IMR-90 (cell line): ENCODE results near the gene UVSSA. TPM values are rescaled to one million over a fixed set of nuclear protein-coding genes. Genes with fewer than 3 reads are reported as not detected.

Experiments used
- ATAC-seq: fragments of 200-7000 bp; cut with Tn5 transposase; 2 replicates; pipeline ENCODE4 v1.9.1; 2020; ENCODE audit warnings: low read depth, mild to moderate bottlenecking, moderate library complexity
- BruUV-seq: library from RNA; stranded (reverse); fragments of 400-500 nt; replicated peaks from 2 replicates; lab custom pipeline; 2021; lab: Mats Ljungman, UMichigan
- CTCF ChIA-PET: fragments of 300-600 bp; formaldehyde crosslinking; extraction: SDS; loops from one replicate; lab custom pipeline; 2021; ENCODE audit warnings: antibody characterized with exemption; lab: Yijun Ruan, JAX
- POLR2A ChIA-PET: fragments of 300-600 bp; sonication (Branson Sonifier 250); formaldehyde crosslinking; loops from one replicate; lab custom pipeline; 2022; ENCODE audit warnings: antibody characterized with exemption; ENCODE audit not compliant: unreplicated experiment; lab: Charles Lee
- DNase-seq: peaks from one replicate; pipeline ENCODE4 v3.0.0; 2013
- H2AFZ ChIP-seq: replicated peaks from 2 replicates; pipeline ENCODE3; 2013; ENCODE audit warnings: low read length, mild to moderate bottlenecking; ENCODE audit not compliant: poor library complexity
- H2AK5ac ChIP-seq: 2 replicates; pipeline ENCODE4 v1.6.1; 2013; ENCODE audit warnings: low read depth, low read length, inconsistent platforms
- H2AK9ac ChIP-seq: replicated peaks from 2 replicates; pipeline ENCODE3; 2013; ENCODE audit warnings: mild to moderate bottlenecking, low read depth, low read length, moderate library complexity; ENCODE audit not compliant: poor library complexity
- H2BK120ac ChIP-seq: 2 replicates; pipeline ENCODE4 v1.6.1; 2013; ENCODE audit warnings: low read depth, low read length, inconsistent platforms
- H2BK15ac ChIP-seq: 3 replicates; pipeline ENCODE4 v1.6.1; 2013; ENCODE audit warnings: low read depth, low read length, inconsistent platforms
- H2BK20ac ChIP-seq: 2 replicates; pipeline ENCODE4 v1.6.1; 2013; ENCODE audit warnings: low read depth, mild to moderate bottlenecking, inconsistent platforms, low read length, moderate library complexity
- H2BK5ac ChIP-seq: 2 replicates; pipeline ENCODE4 v1.6.1; 2013; ENCODE audit warnings: mild to moderate bottlenecking, low read depth, low read length, inconsistent platforms; ENCODE audit not compliant: poor library complexity, severe bottlenecking
- H3K14ac ChIP-seq: replicated peaks from 2 replicates; pipeline ENCODE4 v1.6.1; 2013; ENCODE audit warnings: low read depth, low read length, inconsistent platforms
- H3K18ac ChIP-seq: 2 replicates; pipeline ENCODE4 v1.6.1; 2013; ENCODE audit warnings: low read depth, low read length, control low read depth
- H3K23ac ChIP-seq: 2 replicates; pipeline ENCODE4 v1.6.1; 2013; ENCODE audit warnings: low read depth, low read length, inconsistent platforms
- H3K27ac ChIP-seq: 2 replicates; pipeline ENCODE4 v1.5.1; 2013; ENCODE audit warnings: mild to moderate bottlenecking, control low read depth, low read length; ENCODE audit not compliant: insufficient read depth
- H3K27me3 ChIP-seq: 2 replicates; pipeline ENCODE4 v1.6.1; 2013; ENCODE audit warnings: low read length; ENCODE audit not compliant: control insufficient read depth, insufficient read depth
- H3K36me3 ChIP-seq: 2 replicates; pipeline ENCODE4 v1.6.1; 2013; ENCODE audit warnings: low read length, mixed read lengths; ENCODE audit not compliant: control insufficient read depth, insufficient read depth
- H3K4ac ChIP-seq: 2 replicates; pipeline ENCODE4 v1.6.1; 2013; ENCODE audit warnings: low read depth, low read length, inconsistent platforms
- H3K4me1 ChIP-seq: 2 replicates; pipeline ENCODE4 v1.6.1; 2013; ENCODE audit warnings: low read length, mixed read lengths; ENCODE audit not compliant: control insufficient read depth, insufficient read depth
- H3K4me2 ChIP-seq: 2 replicates; pipeline ENCODE4 v1.6.1; 2013; ENCODE audit warnings: low read depth, mild to moderate bottlenecking, control low read depth, low read length, moderate library complexity
- H3K4me3 ChIP-seq: 2 replicates; pipeline ENCODE4 v1.5.1; 2013; ENCODE audit warnings: low read depth, mild to moderate bottlenecking, control low read depth, low read length, moderate library complexity; ENCODE audit not compliant: insufficient read depth
- H3K56ac ChIP-seq: 2 replicates; pipeline ENCODE4 v1.6.1; 2013; ENCODE audit warnings: low read length, inconsistent platforms; ENCODE audit not compliant: insufficient read depth; ENCODE audit errors: extremely low read depth
- H3K79me1 ChIP-seq, 2 experiments: 2 replicates each; pipeline ENCODE4 v1.6.1; 2013; ENCODE audit warnings: low read length in 2 of 2, inconsistent platforms in 1 of 2, low read depth in 1 of 2
- H3K9ac ChIP-seq: 2 replicates; pipeline ENCODE4 v1.6.1; 2013; ENCODE audit warnings: low read depth, low read length, control low read depth
- H3K9me1 ChIP-seq: 2 replicates; pipeline ENCODE4 v1.6.1; 2013; ENCODE audit warnings: low read length, inconsistent platforms; ENCODE audit not compliant: insufficient read depth
- H3K9me3 ChIP-seq: 2 replicates; pipeline ENCODE4 v1.6.1; 2013; ENCODE audit warnings: low read length; ENCODE audit not compliant: control insufficient read depth, insufficient read depth
- H4K20me1 ChIP-seq: 2 replicates; pipeline ENCODE4 v1.6.1; 2013; ENCODE audit warnings: low read length, inconsistent platforms; ENCODE audit not compliant: insufficient read depth
- H4K5ac ChIP-seq: 2 replicates; pipeline ENCODE4 v1.6.1; 2013; ENCODE audit warnings: mild to moderate bottlenecking, low read depth, low read length, control low read depth
- H4K8ac ChIP-seq, 2 experiments: 2 replicates each; pipeline ENCODE4 v1.6.1; 2013; ENCODE audit warnings: low read depth in 2 of 2, low read length in 2 of 2, control low read depth in 1 of 2, inconsistent platforms in 1 of 2
- H4K91ac ChIP-seq: 2 replicates; pipeline ENCODE4 v1.6.1; 2013; ENCODE audit warnings: low read depth, low read length, inconsistent platforms; ENCODE audit not compliant: insufficient read depth
- BHLHE40 ChIP-seq: fragments of 150-350 bp; IDR thresholded peaks from 2 replicates; pipeline ENCODE4 v1.6.1; 2016; ENCODE audit warnings: mild to moderate bottlenecking, low read depth, low read length
- CEBPB ChIP-seq: IDR thresholded peaks from 2 replicates; pipeline ENCODE4 v1.6.1; 2012; ENCODE audit warnings: low read depth, low read length, improper control_type of control experiment
- CHD1 ChIP-seq: IDR thresholded peaks from 2 replicates; pipeline ENCODE4 v1.6.1; 2012; ENCODE audit warnings: low read depth, low read length, improper control_type of control experiment
- FOS ChIP-seq: fragments of 150-350 bp; IDR thresholded peaks from 2 replicates; pipeline ENCODE4 v1.6.1; 2016; ENCODE audit warnings: low read depth, low read length
- MAFK ChIP-seq: IDR thresholded peaks from 2 replicates; pipeline ENCODE4 v1.6.1; 2012; ENCODE audit warnings: low read depth, low read length, improper control_type of control experiment
- MAZ ChIP-seq: IDR thresholded peaks from 2 replicates; pipeline ENCODE4 v1.6.1; 2012; ENCODE audit warnings: low read depth, mild to moderate bottlenecking, low read length, improper control_type of control experiment, moderate library complexity, borderline replicate concordance
- MXI1 ChIP-seq: IDR thresholded peaks from 2 replicates; pipeline ENCODE4 v1.6.1; 2012; ENCODE audit warnings: low read depth, mild to moderate bottlenecking, low read length, moderate library complexity, borderline replicate concordance
- NFE2L2 ChIP-seq: fragments of 150-350 bp; IDR thresholded peaks from 2 replicates; pipeline ENCODE4 v1.6.1; 2016; ENCODE audit warnings: low read depth, mild to moderate bottlenecking, low read length
- POLR2A ChIP-seq: IDR thresholded peaks from 2 replicates; pipeline ENCODE4 v1.6.1; 2012; ENCODE audit warnings: mild to moderate bottlenecking, low read depth, low read length
- RAD21 ChIP-seq: IDR thresholded peaks from 2 replicates; pipeline ENCODE4 v1.6.1; 2012; ENCODE audit warnings: low read length, improper control_type of control experiment
- RCOR1 ChIP-seq: IDR thresholded peaks from 2 replicates; pipeline ENCODE4 v1.6.1; 2012; ENCODE audit warnings: mild to moderate bottlenecking, low read length, improper control_type of control experiment; ENCODE audit not compliant: insufficient replicate concordance
- WGBS, 2 experiments: methylation state at CpG; one replicate each; pipeline versions ENCODE4 v1.1.5 to v1.1.7; 2013; ENCODE audit warnings: missing lambda C conversion rate in 2 of 2; ENCODE audit not compliant: insufficient read length in 1 of 2; ENCODE audit errors: extremely low coverage in 2 of 2; 5-methylcytosine and 5-hydroxymethylcytosine counted together
- dilution Hi-C: fragments of 300-500 bp; cut with HindIII; formaldehyde crosslinking; loops from one replicate; pipeline ENCODE4 v1.14.3; 2018; ENCODE audit warnings: low sequenced_read_pairs; ENCODE audit not compliant: unreplicated experiment
- in situ Hi-C: fragments of 300-500 bp; cut with MboI; formaldehyde crosslinking; loops from 3 replicates; pipeline ENCODE4 v1.14.3; 2019; ENCODE audit warnings: low sequenced_read_pairs, inconsistent platforms, mixed read lengths
- intact Hi-C: fragments of 100-400 bp; cut with micrococcal nuclease; formaldehyde crosslinking; loops from 2 replicates; pipeline ENCODE4 v1.10.0; 2022
- polyA plus RNA-seq, 3 experiments: library from polyadenylated mRNA; depleted of rRNA; stranded (reverse); fragments of >200 nt; gene quantifications; 2 replicates each; pipeline ENCODE4 v1.2.3, GENCODE V29; 2012; ENCODE audit warnings: low replicate concordance in 1 of 3
- total RNA-seq: library from RNA; depleted of rRNA; stranded (reverse); fragments of >200 nt; gene quantifications from 2 replicates; pipeline ENCODE4 v1.2.3, GENCODE V29; 2012
- TF ChIP-seq, protein P1 (sequence below): fragments of 150-350 bp; IDR thresholded peaks from 2 replicates; pipeline ENCODE4 v1.6.1; 2017; ENCODE audit warnings: mild to moderate bottlenecking, antibody characterized with exemption, low read length, low read depth
- TF ChIP-seq, protein P2 (sequence below): conservative IDR thresholded peaks from 2 replicates; pipeline ENCODE4 v1.5.1; 2012; ENCODE audit warnings: mild to moderate bottlenecking, low read depth, low read length, improper control_type of control experiment
- TF ChIP-seq, protein P3 (sequence below): fragments of 150-350 bp; IDR thresholded peaks from 2 replicates; pipeline ENCODE4 v1.6.1; 2016; ENCODE audit warnings: low read depth, mild to moderate bottlenecking, low read length, moderate library complexity, borderline replicate concordance

Gene UVSSA
- total and polyA plus RNA-seq, 2 of the 4 experiments (the other 2 are of a cell fraction) = 1.4 to 8.4 TPM

DNA sequence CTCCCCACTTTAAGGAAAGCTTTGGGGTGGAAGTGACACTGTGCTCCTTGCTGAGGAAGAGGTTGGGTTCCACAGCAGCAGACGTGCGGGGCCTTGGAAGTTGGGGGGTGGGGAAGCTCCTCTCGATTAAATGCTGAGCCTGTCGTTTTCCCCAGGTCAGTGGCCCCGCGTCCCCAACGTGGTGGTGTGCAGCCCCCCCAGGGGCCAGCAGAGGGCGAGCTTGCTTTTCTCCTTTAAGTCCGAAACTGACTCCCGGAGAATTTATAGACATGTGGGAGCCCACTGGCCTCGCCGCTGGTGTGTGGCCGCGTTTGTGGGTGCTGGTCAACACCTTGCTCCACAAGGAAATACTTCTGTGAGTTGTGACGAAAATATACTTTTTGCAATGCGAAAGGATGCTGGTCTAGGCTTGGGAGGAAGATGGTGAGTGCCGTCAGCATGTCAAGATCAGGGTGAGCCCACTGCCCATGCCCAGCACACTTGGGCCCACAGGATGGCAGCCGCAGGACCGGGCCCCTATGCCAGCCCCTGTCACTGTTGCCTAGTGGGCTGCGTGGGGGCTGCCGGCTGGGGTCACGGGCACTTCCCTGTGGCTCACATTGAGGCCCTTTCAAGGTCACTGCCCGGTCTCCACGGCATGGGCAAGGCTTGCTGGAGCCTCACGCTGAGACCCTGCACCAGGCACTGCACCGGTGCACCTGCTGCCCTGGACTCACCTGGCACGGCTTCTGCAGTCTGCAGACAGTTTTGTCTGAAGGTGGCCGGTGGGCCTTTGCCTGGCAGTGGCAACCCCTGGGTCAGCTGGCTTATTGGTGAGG, 9.4 kb downstream of the UVSSA start:
- Histone ChIP-seq H3K56ac (no peak overlapping the region), H3K23ac (no peak overlapping the region), H2BK20ac (no peak overlapping the region), H3K9me3 (no peaks in the 10 kb centered on the region), H2AK5ac (no peak overlapping the region), H2AFZ (peak overlapping the region; percentile 75), H3K18ac (no peak overlapping the region), H3K79me1 (no peaks in the 10 kb centered on the region; a peak in 1 of 4 replicates), H2BK5ac (no peak overlapping the region), H4K8ac (no peak overlapping the region), H2BK15ac (no peak overlapping the region), H3K9me1 (no peaks in the 10 kb centered on the region), H3K36me3 (peaks cover 43% of the 10 kb centered on the region), H3K27me3 (no peaks in the 10 kb centered on the region), H3K27ac (no peak overlapping the region), H2BK120ac (no peak overlapping the region), H4K5ac (no peak overlapping the region), H3K14ac (no peak overlapping the region), H3K9ac (no peak overlapping the region), H3K4me1 (0 out of 2 replicates have a peak, but pooled peaks cover 2% of the 10 kb centered on the region), H4K20me1 (peaks cover 4% of the 10 kb centered on the region; the same call in 1 of the 2 replicates), H2AK9ac (no peak overlapping the region), H4K91ac (no peak overlapping the region), H3K4ac (no peak overlapping the region), H3K4me3 (no peak overlapping the region), H3K4me2 (no peak overlapping the region)
- ATAC-seq (peak; percentile 65), DNase-seq (peak; percentile 32)
- intact Hi-C loops = loop anchor here (1.0 to 5.0 kb wide), 3 partner anchors 156 to 273 kb away; no protein-coding TSS in a partner anchor
- dilution Hi-C loops = no loop called here
- ChIA-PET POLR2A (interaction anchor here (1.1 kb wide), 1 partner anchor 10 kb away, joined by 3 read pairs; the partner anchor contains the start of gene UVSSA), CTCF (interaction anchor here (1.3 kb wide), 1 partner anchor 11 kb away, joined by 3 read pairs; no protein-coding TSS in a partner anchor)
- no TSS peak for BruUV-seq
- 53% methylated on average over 10 of the region's 28 CpGs; no CpG with 5 or more reads in 1 of the 2 experiments for WGBS, 2 experiments
- in situ Hi-C loops = loop anchor here (10.0 kb wide), 1 partner anchor 278 kb away; no protein-coding TSS in a partner anchor
- peak; percentile 66 for TF ChIP-seq RAD21
- no peak for TF ChIP-seq CHD1
- TF ChIP-seq MAZ = no peak
- TF ChIP-seq, protein P1, sequence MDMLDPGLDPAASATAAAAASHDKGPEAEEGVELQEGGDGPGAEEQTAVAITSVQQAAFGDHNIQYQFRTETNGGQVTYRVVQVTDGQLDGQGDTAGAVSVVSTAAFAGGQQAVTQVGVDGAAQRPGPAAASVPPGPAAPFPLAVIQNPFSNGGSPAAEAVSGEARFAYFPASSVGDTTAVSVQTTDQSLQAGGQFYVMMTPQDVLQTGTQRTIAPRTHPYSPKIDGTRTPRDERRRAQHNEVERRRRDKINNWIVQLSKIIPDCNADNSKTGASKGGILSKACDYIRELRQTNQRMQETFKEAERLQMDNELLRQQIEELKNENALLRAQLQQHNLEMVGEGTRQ = no peak
- TF ChIP-seq, protein P2, sequence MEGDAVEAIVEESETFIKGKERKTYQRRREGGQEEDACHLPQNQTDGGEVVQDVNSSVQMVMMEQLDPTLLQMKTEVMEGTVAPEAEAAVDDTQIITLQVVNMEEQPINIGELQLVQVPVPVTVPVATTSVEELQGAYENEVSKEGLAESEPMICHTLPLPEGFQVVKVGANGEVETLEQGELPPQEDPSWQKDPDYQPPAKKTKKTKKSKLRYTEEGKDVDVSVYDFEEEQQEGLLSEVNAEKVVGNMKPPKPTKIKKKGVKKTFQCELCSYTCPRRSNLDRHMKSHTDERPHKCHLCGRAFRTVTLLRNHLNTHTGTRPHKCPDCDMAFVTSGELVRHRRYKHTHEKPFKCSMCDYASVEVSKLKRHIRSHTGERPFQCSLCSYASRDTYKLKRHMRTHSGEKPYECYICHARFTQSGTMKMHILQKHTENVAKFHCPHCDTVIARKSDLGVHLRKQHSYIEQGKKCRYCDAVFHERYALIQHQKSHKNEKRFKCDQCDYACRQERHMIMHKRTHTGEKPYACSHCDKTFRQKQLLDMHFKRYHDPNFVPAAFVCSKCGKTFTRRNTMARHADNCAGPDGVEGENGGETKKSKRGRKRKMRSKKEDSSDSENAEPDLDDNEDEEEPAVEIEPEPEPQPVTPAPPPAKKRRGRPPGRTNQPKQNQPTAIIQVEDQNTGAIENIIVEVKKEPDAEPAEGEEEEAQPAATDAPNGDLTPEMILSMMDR = peak; percentile 76
- no peak for TF ChIP-seq RCOR1
- TF ChIP-seq NFE2L2 = no peak
- no peak for TF ChIP-seq MAFK
- no peak for TF ChIP-seq FOS
- TF ChIP-seq POLR2A = no peak
- no peak for TF ChIP-seq BHLHE40
- TF ChIP-seq, protein P3, sequence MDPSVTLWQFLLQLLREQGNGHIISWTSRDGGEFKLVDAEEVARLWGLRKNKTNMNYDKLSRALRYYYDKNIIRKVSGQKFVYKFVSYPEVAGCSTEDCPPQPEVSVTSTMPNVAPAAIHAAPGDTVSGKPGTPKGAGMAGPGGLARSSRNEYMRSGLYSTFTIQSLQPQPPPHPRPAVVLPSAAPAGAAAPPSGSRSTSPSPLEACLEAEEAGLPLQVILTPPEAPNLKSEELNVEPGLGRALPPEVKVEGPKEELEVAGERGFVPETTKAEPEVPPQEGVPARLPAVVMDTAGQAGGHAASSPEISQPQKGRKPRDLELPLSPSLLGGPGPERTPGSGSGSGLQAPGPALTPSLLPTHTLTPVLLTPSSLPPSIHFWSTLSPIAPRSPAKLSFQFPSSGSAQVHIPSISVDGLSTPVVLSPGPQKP = no peak
- TF ChIP-seq CEBPB = no peak
- TF ChIP-seq MXI1 = no peak
